ENCODE results near the gene ZNF507. TPM values are rescaled to one million over a fixed set of nuclear protein-coding genes. Genes with fewer than 3 reads are reported as not detected.

Gene ZNF507
- total RNA-seq, result 11.9 TPM
- 10 to 100 TPM; 11.1 to 17.2 (median 14.4) TPM for polyA plus RNA-seq (ENCODE audit: insufficient read depth in 1 of 8, insufficient read length in 8 of 8, low replicate concordance in 1 of 8)
- long read RNA-seq, donor 1, full-length matches to known transcripts, result 1 of 1 reads
- long read RNA-seq, donor 1, partial matches to known transcripts, result 0 of 1 reads
- long read RNA-seq, donor 1, other reads (novel, unspliced or antisense), result 0 of 1 reads
- long read RNA-seq, donor 2, result 0 reads
- long read RNA-seq, donor 3, partial matches to known transcripts, result 0 of 1 reads
- long read RNA-seq, donor 3, other reads (novel, unspliced or antisense), result 0 of 1 reads
- long read RNA-seq, donor 4, partial matches to known transcripts, result 5 of 5 reads
- long read RNA-seq, donor 4, other reads (novel, unspliced or antisense), result 0 of 5 reads
- long read RNA-seq, donor 5, partial matches to known transcripts, result 16 of 19 reads
- long read RNA-seq, donor 5, other reads (novel, unspliced or antisense), result 0 of 19 reads
- long read RNA-seq, donor 6, full-length matches to known transcripts, result 2 of 2 reads
- long read RNA-seq, donor 6, partial matches to known transcripts, result 0 of 2 reads
- long read RNA-seq, donor 6, other reads (novel, unspliced or antisense), result 0 of 2 reads
- long read RNA-seq, donor 7, partial matches to known transcripts, result 6 of 7 reads
- long read RNA-seq, donor 7, other reads (novel, unspliced or antisense), result 0 of 7 reads
- long read RNA-seq, donor 8, result 0 reads
- long read RNA-seq, donor 9, result 0 reads
- long read RNA-seq, donor 10, full-length matches to known transcripts, result 2 of 2 reads
- long read RNA-seq, donor 10, partial matches to known transcripts, result 0 of 2 reads
- long read RNA-seq, donor 10, other reads (novel, unspliced or antisense), result 0 of 2 reads
- long read RNA-seq, donor 11, result 0 reads

DNA sequence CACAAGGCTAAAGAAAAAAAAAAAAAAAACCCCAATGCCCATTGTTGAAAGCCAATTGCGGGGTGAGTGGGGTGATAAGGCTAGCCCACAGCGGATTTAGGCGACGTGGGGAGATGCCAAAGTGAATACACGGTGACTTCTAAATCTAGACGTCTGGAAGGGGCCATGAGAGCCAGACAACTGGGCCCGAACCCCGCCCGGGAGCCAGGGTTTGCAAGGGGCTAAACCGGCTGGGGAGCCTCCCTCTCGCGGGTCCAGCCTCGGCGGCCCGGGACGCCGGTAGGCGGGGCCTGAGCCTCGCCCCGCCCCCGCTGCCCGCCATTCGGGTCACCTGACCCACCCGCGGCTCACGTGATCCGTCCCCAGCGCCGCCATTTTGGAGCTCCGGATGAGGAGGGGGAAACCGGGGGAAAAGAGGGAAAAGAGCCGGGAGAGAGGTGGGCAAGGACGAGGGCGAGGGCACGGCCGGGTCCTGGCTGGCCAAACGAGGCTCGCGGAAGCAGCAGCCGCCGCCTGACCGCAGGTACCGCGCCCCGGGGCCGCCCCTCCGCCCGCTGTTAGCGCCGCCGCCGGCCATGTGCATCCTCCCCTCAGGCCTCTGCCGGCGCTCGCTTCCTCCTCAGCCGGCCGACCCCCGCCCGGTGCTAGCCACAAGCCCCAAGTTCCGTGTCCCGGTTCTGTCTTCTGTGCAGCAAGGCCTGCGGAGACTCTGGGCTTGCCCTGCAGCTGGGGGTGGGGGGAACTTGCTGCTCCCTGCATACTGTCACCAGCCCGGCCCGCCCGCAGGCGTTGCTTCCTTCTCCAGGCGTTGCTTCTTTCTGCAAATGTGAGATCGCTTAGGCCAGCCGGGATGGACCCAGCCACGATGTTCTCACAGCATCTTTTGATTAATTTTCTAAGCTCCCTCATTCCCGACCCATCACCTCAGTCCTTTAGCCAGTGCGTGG lies at the start of gene ZNF507:
ZNF507 (plus strand) TSS at position 350 of the 947 bp plus-strand sequence. CDS start 7,221 bp downstream, outside the sequence.
- peak; percentile 87 for DNase-seq
- H3K4me1 ChIP-seq (ENCODE audit: control insufficient read depth, insufficient read depth, low read length), result peaks cover 4% of the 10 kb centered on the region
- H3K36me3 ChIP-seq (ENCODE audit: control insufficient read depth, insufficient read depth, low read length), result peaks cover 8% of the 10 kb centered on the region
- H3K27me3 ChIP-seq (ENCODE audit: control insufficient read depth, insufficient read depth, low read length), result peaks cover 6% of the 10 kb centered on the region
- WGBS (ENCODE audit: insufficient coverage), result 3% methylated on average over 68 of the region's 72 CpGs
- H3K4me3 ChIP-seq (ENCODE audit: low read length), result peak within 1 kb of the TSS; percentile 78
- H3K27ac ChIP-seq (ENCODE audit: low read length), result peak within 1 kb of the TSS; percentile 35
- no peaks in the 10 kb centered on the region for H3K9me3 ChIP-seq (replicated peaks; ENCODE audit: control insufficient read depth, low read depth, low read length)

DNA sequence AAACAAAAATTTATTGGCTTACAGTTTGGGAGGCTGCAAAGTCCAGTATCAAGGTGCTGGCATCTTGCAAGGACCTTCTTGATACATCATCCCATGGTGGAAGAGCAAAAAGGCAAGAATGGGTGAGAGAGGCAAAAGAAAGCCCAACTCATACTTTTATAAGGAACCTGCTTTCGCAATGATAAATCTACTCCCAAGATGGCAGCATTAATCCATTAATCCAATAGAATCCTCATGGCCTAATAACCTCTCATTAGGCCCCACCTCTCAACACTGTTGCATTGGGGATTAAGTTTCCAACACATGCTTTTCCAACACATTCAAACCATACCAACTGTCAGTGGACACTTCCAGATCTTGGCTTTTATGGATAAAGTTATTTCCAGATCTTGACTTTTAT lies 48.7 kb upstream of the ZNF507 start:
- WGBS (ENCODE audit: insufficient coverage), result 100% methylated on average over 1 of the region's 1 CpG
- H3K36me3 ChIP-seq (ENCODE audit: control insufficient read depth, insufficient read depth, low read length), result no peaks in the 10 kb centered on the region
- H3K4me3 ChIP-seq (ENCODE audit: low read length), result no peak overlapping the region
- no peaks in the 10 kb centered on the region for H3K4me1 ChIP-seq (ENCODE audit: control insufficient read depth, insufficient read depth, low read length)
- DNase-seq, result no peak
- H3K9me3 ChIP-seq (replicated peaks; ENCODE audit: control insufficient read depth, low read depth, low read length), result no peaks in the 10 kb centered on the region
- no peaks in the 10 kb centered on the region for H3K27me3 ChIP-seq (ENCODE audit: control insufficient read depth, insufficient read depth, low read length)
- no peak overlapping the region for H3K27ac ChIP-seq (ENCODE audit: low read length)

DNA sequence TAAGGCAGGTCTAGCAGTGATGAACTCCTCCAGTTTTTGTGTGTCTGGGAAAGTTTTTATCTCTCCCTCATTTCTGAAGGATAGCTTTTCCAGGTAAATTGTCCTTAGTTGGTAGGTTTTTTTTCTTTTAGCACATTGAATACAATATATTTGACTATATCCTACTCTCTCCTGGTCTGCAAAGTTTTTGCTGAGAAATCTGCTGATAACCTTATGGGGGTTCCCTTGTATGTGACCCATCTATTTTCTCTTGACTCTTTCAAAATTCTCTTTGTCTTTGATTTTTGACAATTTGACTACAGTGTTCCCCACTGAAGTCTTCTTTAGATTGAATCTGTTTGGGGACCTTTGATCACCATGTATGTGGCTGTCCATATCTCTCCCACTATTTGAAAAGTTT lies 42.6 kb upstream of the ZNF507 start:
- DNase-seq, result no peak
- Histone ChIP-seq H3K9me3 (replicated peaks; ENCODE audit: control insufficient read depth, low read depth, low read length) (peaks cover 5% of the 10 kb centered on the region), H3K4me3 (ENCODE audit: low read length) (no peak overlapping the region), H3K36me3 (ENCODE audit: control insufficient read depth, insufficient read depth, low read length) (no peaks in the 10 kb centered on the region), H3K27me3 (ENCODE audit: control insufficient read depth, insufficient read depth, low read length) (no peaks in the 10 kb centered on the region), H3K27ac (ENCODE audit: low read length) (no peak overlapping the region), H3K4me1 (ENCODE audit: control insufficient read depth, insufficient read depth, low read length) (no peaks in the 10 kb centered on the region)

DNA sequence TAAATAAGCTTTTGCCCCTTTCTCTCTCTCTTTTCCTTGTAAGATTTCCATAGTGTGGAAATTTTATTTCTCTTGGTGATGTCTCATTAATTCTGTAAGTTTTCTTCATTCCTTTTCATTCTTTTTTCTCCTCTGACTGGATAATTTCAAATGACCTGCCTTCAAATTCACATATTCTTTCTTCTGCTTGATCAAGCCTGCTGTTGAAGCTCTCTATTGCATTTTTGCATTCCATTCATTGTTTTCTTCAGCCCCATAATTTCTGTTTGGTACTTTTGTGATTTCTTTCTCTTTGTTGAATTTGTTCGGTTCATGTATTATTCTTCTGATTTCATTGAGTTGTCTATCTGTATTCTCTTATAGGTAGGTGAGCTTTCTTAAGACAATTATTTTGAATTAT lies 42.2 kb upstream of the ZNF507 start:
- no CpG with 5 or more reads among the region's 1 CpG for WGBS (ENCODE audit: insufficient coverage)
- no peak for DNase-seq
- Histone ChIP-seq H3K36me3 (ENCODE audit: control insufficient read depth, insufficient read depth, low read length) (no peaks in the 10 kb centered on the region), H3K27me3 (ENCODE audit: control insufficient read depth, insufficient read depth, low read length) (no peaks in the 10 kb centered on the region), H3K4me3 (ENCODE audit: low read length) (no peak overlapping the region), H3K9me3 (replicated peaks; ENCODE audit: control insufficient read depth, low read depth, low read length) (peaks cover 5% of the 10 kb centered on the region), H3K4me1 (ENCODE audit: control insufficient read depth, insufficient read depth, low read length) (no peaks in the 10 kb centered on the region), H3K27ac (ENCODE audit: low read length) (no peak overlapping the region)

DNA sequence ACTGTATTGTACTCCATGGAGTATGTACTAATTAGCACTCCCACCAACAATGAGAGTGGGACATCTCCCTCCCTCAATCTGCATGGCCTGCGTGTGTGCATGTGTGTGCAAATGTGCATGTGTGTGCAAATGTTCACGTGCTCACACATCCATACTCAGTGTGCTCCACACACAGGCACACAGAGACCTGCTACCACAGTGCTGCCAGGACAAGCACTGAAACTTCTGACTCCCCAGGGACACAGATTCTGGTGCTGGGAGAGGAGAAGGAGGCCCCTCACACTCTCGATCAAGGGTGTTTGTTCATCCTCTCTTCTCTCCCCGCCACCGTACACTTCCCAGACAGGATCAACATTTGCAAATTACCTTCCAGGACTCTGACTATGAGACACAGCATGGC lies 37.8 kb upstream of the ZNF507 start:
- no peak overlapping the region for H3K4me3 ChIP-seq (ENCODE audit: low read length)
- no CpG with 5 or more reads among the region's 5 CpGs for WGBS (ENCODE audit: insufficient coverage)
- no peaks in the 10 kb centered on the region for H3K4me1 ChIP-seq (ENCODE audit: control insufficient read depth, insufficient read depth, low read length)
- DNase-seq, result no peak
- H3K27ac ChIP-seq (ENCODE audit: low read length), result no peak overlapping the region
- peaks cover 4% of the 10 kb centered on the region for H3K9me3 ChIP-seq (replicated peaks; ENCODE audit: control insufficient read depth, low read depth, low read length)
- no peaks in the 10 kb centered on the region for H3K36me3 ChIP-seq (ENCODE audit: control insufficient read depth, insufficient read depth, low read length)
- no peaks in the 10 kb centered on the region for H3K27me3 ChIP-seq (ENCODE audit: control insufficient read depth, insufficient read depth, low read length)

DNA sequence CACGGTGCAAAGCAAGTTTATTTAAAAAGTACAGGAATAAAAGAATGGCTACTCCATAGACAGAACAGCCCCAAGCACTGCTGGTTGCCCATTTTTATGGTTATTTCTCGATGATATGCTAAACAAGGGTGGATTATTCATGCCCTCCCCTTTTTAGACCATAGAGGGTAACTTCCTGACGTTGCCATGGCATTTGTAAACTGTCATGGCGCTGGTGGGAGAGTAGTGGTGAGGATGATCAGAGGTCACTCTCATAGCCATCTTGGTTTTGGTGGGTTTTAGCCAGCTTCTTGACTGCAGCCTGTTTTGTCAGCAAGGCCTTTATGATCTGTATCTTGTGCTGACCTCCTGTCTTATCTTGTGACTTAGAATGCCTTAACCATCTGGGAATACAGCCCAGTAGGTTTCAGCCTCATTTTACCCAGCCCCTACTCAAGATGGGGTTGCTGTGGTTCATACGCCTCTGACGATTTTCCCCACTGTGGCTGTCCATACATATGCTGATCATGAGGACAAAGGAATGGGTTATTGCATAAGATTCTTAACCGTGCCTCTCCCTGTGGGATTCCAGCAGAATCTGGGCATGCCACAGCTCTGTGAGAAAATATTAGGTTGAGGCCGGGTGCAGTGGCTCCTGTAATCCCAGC lies 36.9 kb upstream of the ZNF507 start:
- no peak overlapping the region for H3K27ac ChIP-seq (ENCODE audit: low read length)
- WGBS (ENCODE audit: insufficient coverage), result 50% methylated on average over 1 of the region's 8 CpGs

DNA sequence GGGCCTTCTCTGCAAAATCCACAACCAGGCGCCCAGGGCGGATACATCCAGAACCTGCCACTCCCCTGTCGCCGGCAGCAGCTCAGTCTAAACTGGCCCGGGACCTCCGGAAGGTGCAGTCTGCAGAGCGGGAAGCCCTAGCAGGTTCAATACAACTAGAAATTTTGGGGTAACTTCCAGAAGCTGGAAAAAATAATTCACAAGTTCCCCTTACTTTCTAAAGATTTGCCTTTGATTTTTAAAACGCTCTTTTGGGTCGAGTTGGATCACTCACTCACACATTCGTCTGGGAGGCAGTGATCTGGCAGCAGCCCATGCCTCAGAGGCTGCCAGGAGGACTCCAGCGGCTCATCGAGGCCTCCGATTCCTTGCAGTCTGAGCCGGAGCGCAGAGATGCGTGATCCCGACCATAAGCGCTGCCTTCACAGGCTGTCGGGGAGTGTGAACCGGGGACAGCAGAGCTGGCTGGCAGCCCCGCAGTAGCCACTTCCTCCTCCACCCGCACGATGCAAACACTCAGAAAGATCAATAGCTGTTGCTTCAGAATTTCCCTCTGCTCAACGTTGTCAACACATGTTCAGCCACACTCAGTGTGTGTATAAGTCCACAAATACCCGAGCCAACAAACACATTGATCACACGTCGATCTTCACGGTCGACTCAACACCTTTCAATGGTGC lies 35.6 kb upstream of the ZNF507 start:
- no peaks in the 10 kb centered on the region for H3K36me3 ChIP-seq (ENCODE audit: control insufficient read depth, insufficient read depth, low read length)
- DNase-seq, result no peak
- no peaks in the 10 kb centered on the region for H3K9me3 ChIP-seq (replicated peaks; ENCODE audit: control insufficient read depth, low read depth, low read length)
- H3K27me3 ChIP-seq (ENCODE audit: control insufficient read depth, insufficient read depth, low read length), result no peaks in the 10 kb centered on the region
- H3K4me3 ChIP-seq (ENCODE audit: low read length), result no peak overlapping the region
- no peak overlapping the region for H3K27ac ChIP-seq (ENCODE audit: low read length)
- no peaks in the 10 kb centered on the region for H3K4me1 ChIP-seq (ENCODE audit: control insufficient read depth, insufficient read depth, low read length)
- 65% methylated on average over 24 of the region's 29 CpGs for WGBS (ENCODE audit: insufficient coverage)

More for the DNA sequence above, 36.9 kb upstream of the ZNF507 start:
- Histone ChIP-seq H3K36me3 (ENCODE audit: control insufficient read depth, insufficient read depth, low read length) (no peaks in the 10 kb centered on the region), H3K4me1 (ENCODE audit: control insufficient read depth, insufficient read depth, low read length) (no peaks in the 10 kb centered on the region), H3K27me3 (ENCODE audit: control insufficient read depth, insufficient read depth, low read length) (no peaks in the 10 kb centered on the region), H3K4me3 (ENCODE audit: low read length) (no peak overlapping the region), H3K9me3 (replicated peaks; ENCODE audit: control insufficient read depth, low read depth, low read length) (no peaks in the 10 kb centered on the region)
- no peak for DNase-seq

DNA sequence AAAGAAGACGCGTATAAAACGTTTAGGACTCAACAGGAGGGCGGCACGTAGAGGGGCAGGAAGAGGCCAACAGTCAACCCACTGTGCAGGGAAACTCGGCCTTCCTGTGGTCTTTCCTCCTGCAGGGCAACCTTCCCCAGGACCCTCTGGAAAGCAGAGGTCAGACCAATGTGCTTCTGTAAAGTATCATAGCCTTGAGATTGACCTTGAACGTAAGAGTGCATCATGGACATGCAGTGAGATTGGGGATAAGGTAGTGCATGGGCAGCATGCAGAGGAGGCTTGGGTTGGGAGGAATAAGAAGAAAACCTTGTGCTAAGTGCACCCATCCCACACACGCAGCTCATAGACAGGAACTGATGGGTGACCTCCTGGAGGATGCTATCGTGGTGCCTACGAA lies 34.0 kb upstream of the ZNF507 start:
- Histone ChIP-seq H3K27me3 (ENCODE audit: control insufficient read depth, insufficient read depth, low read length) (no peaks in the 10 kb centered on the region), H3K4me1 (ENCODE audit: control insufficient read depth, insufficient read depth, low read length) (no peaks in the 10 kb centered on the region), H3K9me3 (replicated peaks; ENCODE audit: control insufficient read depth, low read depth, low read length) (no peaks in the 10 kb centered on the region), H3K4me3 (ENCODE audit: low read length) (no peak overlapping the region), H3K36me3 (ENCODE audit: control insufficient read depth, insufficient read depth, low read length) (no peaks in the 10 kb centered on the region), H3K27ac (ENCODE audit: low read length) (no peak overlapping the region)
- DNase-seq, result no peak
- 92% methylated on average over 8 of the region's 10 CpGs for WGBS (ENCODE audit: insufficient coverage)
